Measurements from ENCODE around the gene CBARP.

- TF ChIP-seq CTCF (IDR thresholded peaks at IDR 0.05), result no peak
- no peak for TF ChIP-seq CBFB (CRISPR knock-in tag; IDR thresholded peaks at IDR 0.05; ENCODE audit: low read depth)
- no peak for TF ChIP-seq ZNF423 (CRISPR knock-in tag; IDR thresholded peaks at IDR 0.05)
- no peak for TF ChIP-seq JUN (CRISPR knock-in tag; IDR thresholded peaks at IDR 0.05)
- TF ChIP-seq, protein P1, sequence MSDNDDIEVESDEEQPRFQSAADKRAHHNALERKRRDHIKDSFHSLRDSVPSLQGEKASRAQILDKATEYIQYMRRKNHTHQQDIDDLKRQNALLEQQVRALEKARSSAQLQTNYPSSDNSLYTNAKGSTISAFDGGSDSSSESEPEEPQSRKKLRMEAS (CRISPR knock-in tag; IDR thresholded peaks at IDR 0.05), result no peak
- TF ChIP-seq, protein P2, sequence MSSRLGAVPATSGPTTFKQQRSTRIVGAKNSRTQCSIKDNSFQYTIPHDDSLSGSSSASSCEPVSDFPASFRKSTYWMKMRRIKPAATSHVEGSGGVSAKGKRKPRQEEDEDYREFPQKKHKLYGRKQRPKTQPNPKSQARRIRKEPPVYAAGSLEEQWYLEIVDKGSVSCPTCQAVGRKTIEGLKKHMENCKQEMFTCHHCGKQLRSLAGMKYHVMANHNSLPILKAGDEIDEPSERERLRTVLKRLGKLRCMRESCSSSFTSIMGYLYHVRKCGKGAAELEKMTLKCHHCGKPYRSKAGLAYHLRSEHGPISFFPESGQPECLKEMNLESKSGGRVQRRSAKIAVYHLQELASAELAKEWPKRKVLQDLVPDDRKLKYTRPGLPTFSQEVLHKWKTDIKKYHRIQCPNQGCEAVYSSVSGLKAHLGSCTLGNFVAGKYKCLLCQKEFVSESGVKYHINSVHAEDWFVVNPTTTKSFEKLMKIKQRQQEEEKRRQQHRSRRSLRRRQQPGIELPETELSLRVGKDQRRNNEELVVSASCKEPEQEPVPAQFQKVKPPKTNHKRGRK (CRISPR knock-in tag; IDR thresholded peaks at IDR 0.05; ENCODE audit: borderline replicate concordance), result no peak
Observed at GRCh38 chr19:1235625-1236538, 1.9 kb downstream of the CBARP start.
